K562 (cell line): ENCODE measurements around the gene PHKG2. TPM values are rescaled to one million over a fixed set of nuclear protein-coding genes. Genes with fewer than 3 reads are reported as not detected.
A peak's percentile ranks its signal among the peaks of the same experiment; 100 is the strongest.

Experiments used
- CBX3 ChIP-seq, 2 experiments: IDR thresholded peaks; 1 replicate in 1 of 2; 2 replicates in 1 of 2; pipeline ENCODE4 v1.6.1; 2012; ENCODE audit warnings: inconsistent platforms in 2 of 2, low read length in 2 of 2, borderline replicate concordance in 1 of 2, control low read depth in 1 of 2
- E2F3 ChIP-seq: fragments of 250-450 bp; sonication (Bioruptor Pico); IDR thresholded peaks from 2 replicates; pipeline ENCODE4 v1.4.0; 2020; ENCODE audit warnings: mild to moderate bottlenecking
- EP400 ChIP-seq: fragments of 450-650 bp; IDR thresholded peaks from 2 replicates; pipeline ENCODE4 v1.6.1; 2017; ENCODE audit warnings: antibody characterized with exemption, mild to moderate bottlenecking, moderate library complexity
- MAZ ChIP-seq, 2 experiments: fragments of 450-650 bp in 1 of 2; sonication (generic) in 1 of 2; formaldehyde crosslinking; IDR thresholded peaks in 1 of 2; conservative IDR thresholded peaks in 1 of 2; 2 replicates each; pipeline versions ENCODE4 v1.4.0 to v1.5.0; 2020; ENCODE audit warnings: mild to moderate bottlenecking in 1 of 2, missing genetic modification reagents in 1 of 2
- NCOA1 ChIP-seq: fragments of 450-650 bp; IDR thresholded peaks from 2 replicates; pipeline ENCODE4 v1.6.1; 2016; ENCODE audit warnings: low read depth
- POLR2B ChIP-seq: fragments of 450-650 bp; IDR thresholded peaks from 2 replicates; pipeline ENCODE4 v1.6.1; 2018; ENCODE audit warnings: low read depth; ENCODE audit not compliant: partially characterized antibody
- PTBP1 ChIP-seq: fragments of 200-400 bp; formaldehyde crosslinking; IDR thresholded peaks from 2 replicates; pipeline ENCODE4 v1.6.1; 2017; ENCODE audit warnings: low read depth, low read length
- RBM14 ChIP-seq: fragments of 200-400 bp; formaldehyde crosslinking; IDR thresholded peaks from 2 replicates; pipeline ENCODE4 v1.6.1; 2018; ENCODE audit warnings: low read depth, mild to moderate bottlenecking, low read length, moderate library complexity, borderline replicate concordance; ENCODE audit not compliant: insufficient read depth
- RUNX1 ChIP-seq: sonication (generic); IDR thresholded peaks from 2 replicates; pipeline ENCODE4 v1.6.1; 2016; ENCODE audit warnings: antibody characterized with exemption, low read depth
- SRF ChIP-seq, 2 experiments: fragments of 250-450, 450-650 bp in 1 of 2; sonication (Bioruptor Pico) in 1 of 2; sonication (generic) in 1 of 2; formaldehyde crosslinking; IDR thresholded peaks; 2 replicates each; pipeline versions ENCODE4 v1.5.0 to v1.5.1; 2020 to 2022; ENCODE audit warnings: mild to moderate bottlenecking in 1 of 2, missing genetic modification reagents in 1 of 2
- TAF7 ChIP-seq: fragments of 450-650 bp; IDR thresholded peaks from 2 replicates; pipeline ENCODE4 v1.6.1; 2016; ENCODE audit warnings: missing genetic modification characterization, missing compliant biosample characterization
- TEAD1 ChIP-seq, 2 experiments: fragments of 450-650 bp in 1 of 2; sonication (generic) in 1 of 2; formaldehyde crosslinking; IDR thresholded peaks; 2 replicates each; pipeline versions ENCODE4 v1.4.0 to v1.8.0; 2020 to 2022; ENCODE audit warnings: mild to moderate bottlenecking in 2 of 2, missing genetic modification reagents in 1 of 2
- XRCC5 ChIP-seq: fragments of 200-400 bp; formaldehyde crosslinking; IDR thresholded peaks from 2 replicates; pipeline ENCODE4 v1.6.1; 2017; ENCODE audit warnings: low read depth, mild to moderate bottlenecking, low read length
- ZNF695 ChIP-seq: fragments of 450-650 bp; formaldehyde crosslinking; IDR thresholded peaks from 2 replicates; pipeline ENCODE4 v1.4.0; 2020; ENCODE audit warnings: mild to moderate bottlenecking, moderate library complexity
- polyA plus RNA-seq, 8 experiments: library from polyadenylated mRNA; depleted of rRNA in 4 of 8; stranded (reverse) in 5 of 8; unstranded in 3 of 8; fragments of >200 nt; fragmentation: Nextera tagmentation in 2 of 8; fragmentation: Illumina TruSeq in 1 of 8; extraction: Ambion mirVana in 2 of 8; extraction: Trizol in 1 of 8; gene quantifications; 2 replicates each; pipeline versions ENCODE4 v1.2.1 to v1.2.3, GENCODE V29; 2011 to 2014; ENCODE audit warnings: inconsistent platforms in 1 of 8, missing spikeins in 1 of 8
- total RNA-seq, 7 experiments: library from RNA; depleted of rRNA in 6 of 7; stranded (reverse); fragments of >200 nt in 6 of 7; fragmentation: Illumina TruSeq in 2 of 7; extraction: Trizol in 2 of 7; gene quantifications; 2 replicates each; pipeline versions ENCODE4 v1.2.1 to v1.2.3, GENCODE V29; 2011 to 2021; ENCODE audit warnings: low replicate concordance in 1 of 7
- TF ChIP-seq, protein P1 (sequence below): fragments of 450-650 bp; IDR thresholded peaks from 2 replicates; pipeline ENCODE4 v1.6.1; 2018; ENCODE audit not compliant: partially characterized antibody
- TF ChIP-seq, protein P2 (sequence below): sonication (generic); formaldehyde crosslinking; IDR thresholded peaks from 2 replicates; pipeline ENCODE4 v1.8.0; 2022; ENCODE audit warnings: mild to moderate bottlenecking, missing genetic modification reagents
- TF ChIP-seq, protein P3 (sequence below), 3 experiments: fragments of 200-800 bp in 1 of 3; fragments of 250-450 bp in 1 of 3; fragments of 450-650 bp in 1 of 3; sonication (Bioruptor Pico) in 1 of 3; sonication (Bioruptor generic) in 1 of 3; formaldehyde crosslinking in 1 of 3; IDR thresholded peaks; 2 replicates each; pipeline versions ENCODE4 v1.6.1 to v1.8.0; 2016 to 2022; ENCODE audit warnings: mild to moderate bottlenecking in 2 of 3, missing genetic modification characterization in 2 of 3, missing compliant biosample characterization in 1 of 3, moderate library complexity in 1 of 3

PHKG2 gene
- total and polyA plus RNA-seq, 9 of the 15 experiments (the other 6 are each of a cell fraction or from before 2014, with no cell fraction given): 5.8 to 54.2 (median 30.7) TPM

DNA sequence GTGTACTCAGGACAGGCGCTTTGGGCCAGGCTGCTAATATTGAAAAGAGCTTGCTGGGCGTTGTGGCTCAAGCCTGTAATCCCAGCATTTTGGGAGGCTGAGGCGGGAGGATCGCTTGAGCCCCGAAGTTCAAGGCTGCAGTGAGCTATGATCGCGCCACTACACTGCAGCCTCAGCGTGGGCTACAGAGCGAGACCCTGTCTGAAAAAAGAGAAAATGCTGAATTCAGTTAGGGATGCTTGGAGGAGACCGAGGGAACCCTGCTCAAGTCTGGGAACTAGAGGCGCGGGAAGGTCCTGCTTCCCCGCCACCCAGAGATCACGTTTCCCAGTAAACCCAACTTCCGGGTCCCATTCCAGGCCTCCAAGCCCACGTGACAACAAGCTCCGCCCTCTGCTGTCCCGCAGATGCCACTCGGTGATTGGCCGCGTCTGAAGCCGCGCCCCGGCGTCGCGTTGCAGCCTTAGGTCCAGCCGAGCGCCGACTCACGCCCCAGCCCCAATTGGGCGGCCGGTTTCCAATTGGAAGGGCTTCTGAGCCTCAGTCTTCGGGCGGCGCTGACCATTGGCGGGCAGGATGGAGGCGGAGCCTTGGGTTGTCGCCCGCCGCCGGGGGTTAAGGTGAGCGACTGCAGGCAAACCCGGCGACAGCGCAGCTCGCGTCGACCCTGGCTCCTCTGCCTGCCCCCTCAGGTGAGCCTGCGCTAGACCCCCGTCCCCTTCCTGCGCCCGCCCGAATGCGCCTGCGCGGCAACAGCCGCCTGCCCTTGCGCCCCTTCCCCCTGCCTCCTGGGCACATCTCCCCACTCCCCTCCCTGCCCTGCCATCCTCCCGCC is at the start of gene PHKG2 (continued):
- peak; percentile 41; the same call in 1 of the 2 replicates for TF ChIP-seq XRCC5
- TF ChIP-seq ZNF695: no peak
- peak; percentile 86 for TF ChIP-seq EP400
- TF ChIP-seq, protein P1, sequence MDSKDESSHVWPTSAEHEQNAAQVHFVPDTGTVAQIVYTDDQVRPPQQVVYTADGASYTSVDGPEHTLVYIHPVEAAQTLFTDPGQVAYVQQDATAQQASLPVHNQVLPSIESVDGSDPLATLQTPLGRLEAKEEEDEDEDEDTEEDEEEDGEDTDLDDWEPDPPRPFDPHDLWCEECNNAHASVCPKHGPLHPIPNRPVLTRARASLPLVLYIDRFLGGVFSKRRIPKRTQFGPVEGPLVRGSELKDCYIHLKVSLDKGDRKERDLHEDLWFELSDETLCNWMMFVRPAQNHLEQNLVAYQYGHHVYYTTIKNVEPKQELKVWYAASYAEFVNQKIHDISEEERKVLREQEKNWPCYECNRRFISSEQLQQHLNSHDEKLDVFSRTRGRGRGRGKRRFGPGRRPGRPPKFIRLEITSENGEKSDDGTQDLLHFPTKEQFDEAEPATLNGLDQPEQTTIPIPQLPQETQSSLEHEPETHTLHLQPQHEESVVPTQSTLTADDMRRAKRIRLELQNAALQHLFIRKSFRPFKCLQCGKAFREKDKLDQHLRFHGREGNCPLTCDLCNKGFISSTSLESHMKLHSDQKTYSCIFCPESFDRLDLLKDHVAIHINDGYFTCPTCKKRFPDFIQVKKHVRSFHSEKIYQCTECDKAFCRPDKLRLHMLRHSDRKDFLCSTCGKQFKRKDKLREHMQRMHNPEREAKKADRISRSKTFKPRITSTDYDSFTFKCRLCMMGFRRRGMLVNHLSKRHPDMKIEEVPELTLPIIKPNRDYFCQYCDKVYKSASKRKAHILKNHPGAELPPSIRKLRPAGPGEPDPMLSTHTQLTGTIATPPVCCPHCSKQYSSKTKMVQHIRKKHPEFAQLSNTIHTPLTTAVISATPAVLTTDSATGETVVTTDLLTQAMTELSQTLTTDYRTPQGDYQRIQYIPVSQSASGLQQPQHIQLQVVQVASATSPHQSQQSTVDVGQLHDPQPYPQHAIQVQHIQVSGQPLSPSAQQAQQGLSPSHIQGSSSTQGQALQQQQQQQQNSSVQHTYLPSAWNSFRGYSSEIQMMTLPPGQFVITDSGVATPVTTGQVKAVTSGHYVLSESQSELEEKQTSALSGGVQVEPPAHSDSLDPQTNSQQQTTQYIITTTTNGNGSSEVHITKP: peak; percentile 77
- TF ChIP-seq E2F3: peak; percentile 64; the same call in 1 of the 2 replicates
- peak in 1 of 2 experiments; percentile 74; a peak in 2 of 4 replicates for TF ChIP-seq TEAD1 (CRISPR knock-in tag; IDR thresholded peaks at IDR 0.05)
- no peak for TF ChIP-seq PTBP1
- peak in 1 of 2 experiments; percentile 69; a peak in 2 of 4 replicates for TF ChIP-seq SRF (CRISPR knock-in tag; IDR thresholded peaks at IDR 0.05)
- TF ChIP-seq, protein P2, sequence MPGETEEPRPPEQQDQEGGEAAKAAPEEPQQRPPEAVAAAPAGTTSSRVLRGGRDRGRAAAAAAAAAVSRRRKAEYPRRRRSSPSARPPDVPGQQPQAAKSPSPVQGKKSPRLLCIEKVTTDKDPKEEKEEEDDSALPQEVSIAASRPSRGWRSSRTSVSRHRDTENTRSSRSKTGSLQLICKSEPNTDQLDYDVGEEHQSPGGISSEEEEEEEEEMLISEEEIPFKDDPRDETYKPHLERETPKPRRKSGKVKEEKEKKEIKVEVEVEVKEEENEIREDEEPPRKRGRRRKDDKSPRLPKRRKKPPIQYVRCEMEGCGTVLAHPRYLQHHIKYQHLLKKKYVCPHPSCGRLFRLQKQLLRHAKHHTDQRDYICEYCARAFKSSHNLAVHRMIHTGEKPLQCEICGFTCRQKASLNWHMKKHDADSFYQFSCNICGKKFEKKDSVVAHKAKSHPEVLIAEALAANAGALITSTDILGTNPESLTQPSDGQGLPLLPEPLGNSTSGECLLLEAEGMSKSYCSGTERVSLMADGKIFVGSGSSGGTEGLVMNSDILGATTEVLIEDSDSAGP (CRISPR knock-in tag): no peak
- TF ChIP-seq NCOA1: 0 out of 2 replicates have a peak, but pooled peaks have one; percentile 14
- 0 out of 2 replicates have a peak, but pooled peaks have one; percentile 11 for TF ChIP-seq RUNX1
- peak in 1 of 2 experiments; percentile 61; a peak in 3 of 4 replicates for TF ChIP-seq MAZ (CRISPR knock-in tag; conservative IDR thresholded peaks at IDR 0.05 in 1 of 2, IDR thresholded peaks at IDR 0.05 in 1 of 2)
- TF ChIP-seq, protein P3, sequence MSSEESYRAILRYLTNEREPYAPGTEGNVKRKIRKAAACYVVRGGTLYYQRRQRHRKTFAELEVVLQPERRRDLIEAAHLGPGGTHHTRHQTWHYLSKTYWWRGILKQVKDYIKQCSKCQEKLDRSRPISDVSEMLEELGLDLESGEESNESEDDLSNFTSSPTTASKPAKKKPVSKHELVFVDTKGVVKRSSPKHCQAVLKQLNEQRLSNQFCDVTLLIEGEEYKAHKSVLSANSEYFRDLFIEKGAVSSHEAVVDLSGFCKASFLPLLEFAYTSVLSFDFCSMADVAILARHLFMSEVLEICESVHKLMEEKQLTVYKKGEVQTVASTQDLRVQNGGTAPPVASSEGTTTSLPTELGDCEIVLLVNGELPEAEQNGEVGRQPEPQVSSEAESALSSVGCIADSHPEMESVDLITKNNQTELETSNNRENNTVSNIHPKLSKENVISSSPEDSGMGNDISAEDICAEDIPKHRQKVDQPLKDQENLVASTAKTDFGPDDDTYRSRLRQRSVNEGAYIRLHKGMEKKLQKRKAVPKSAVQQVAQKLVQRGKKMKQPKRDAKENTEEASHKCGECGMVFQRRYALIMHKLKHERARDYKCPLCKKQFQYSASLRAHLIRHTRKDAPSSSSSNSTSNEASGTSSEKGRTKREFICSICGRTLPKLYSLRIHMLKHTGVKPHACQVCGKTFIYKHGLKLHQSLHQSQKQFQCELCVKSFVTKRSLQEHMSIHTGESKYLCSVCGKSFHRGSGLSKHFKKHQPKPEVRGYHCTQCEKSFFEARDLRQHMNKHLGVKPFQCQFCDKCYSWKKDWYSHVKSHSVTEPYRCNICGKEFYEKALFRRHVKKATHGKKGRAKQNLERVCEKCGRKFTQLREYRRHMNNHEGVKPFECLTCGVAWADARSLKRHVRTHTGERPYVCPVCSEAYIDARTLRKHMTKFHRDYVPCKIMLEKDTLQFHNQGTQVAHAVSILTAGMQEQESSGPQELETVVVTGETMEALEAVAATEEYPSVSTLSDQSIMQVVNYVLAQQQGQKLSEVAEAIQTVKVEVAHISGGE (CRISPR knock-in tag; IDR thresholded peaks at IDR 0.05): peak in 1 of 3 experiments; percentile 69; a peak in 2 of 6 replicates
- TF ChIP-seq RBM14: 0 out of 2 replicates have a peak, but pooled peaks have one; percentile 46
- peak; percentile 89 for TF ChIP-seq TAF7 (tag)
- TF ChIP-seq POLR2B: peak; percentile 67
- TF ChIP-seq CBX3 (IDR thresholded peaks at IDR 0.05; ENCODE audit: borderline replicate concordance in 1 of 2, low read length in 2 of 2): no peak
